A549 (cell line): ENCODE data around the gene GMEB2. TPM values are rescaled to one million over a fixed set of nuclear protein-coding genes. Genes with fewer than 3 reads are reported as not detected.

Experiments
- ATAC-seq, 2 experiments: fragments of 200-7000 bp in 1 of 2; fragments of >200 bp in 1 of 2; cut with Nextera tagmentation in 1 of 2; cut with Tn5 transposase in 1 of 2; 3 replicates each; pipeline versions ENCODE4 v1.8.0 to v1.9.1; 2018 to 2020; ENCODE audit warnings: mild to moderate bottlenecking in 1 of 2, moderate library complexity in 1 of 2
- CTCF ChIA-PET: fragments of 300-600 bp; sonication (Branson Sonifier 250); formaldehyde crosslinking; extraction: SDS; loops from one replicate; lab custom pipeline; 2021; ENCODE audit warnings: antibody characterized with exemption, inconsistent platforms; lab: Yijun Ruan, JAX
- POLR2A ChIA-PET: fragments of 350-600 bp; formaldehyde crosslinking; extraction: SDS; loops from one replicate; lab custom pipeline; 2021; ENCODE audit warnings: antibody characterized with exemption, inconsistent platforms; lab: Yijun Ruan, JAX
- DNase-seq, 2 experiments: peaks; one replicate each; pipeline versions ENCODE4 v3.0.0 to v3.0.0-alpha.2; 2011 to 2016; ENCODE audit warnings: low read depth in 1 of 2, low spot score in 1 of 2
- FAIRE-seq: peaks from 2 replicates; lab custom pipeline; 2011; peaks lifted over from hg19 to GRCh38; lab: Jason Lieb, UNC
- H3K27ac ChIP-seq, 2 experiments: fragments of >200 bp; sonication (Bioruptor Twin); formaldehyde crosslinking; 3 replicates each; pipeline ENCODE4 v1.5.1; 2016 to 2017
- H3K4me1 ChIP-seq: fragments of >200 bp; sonication (Bioruptor Twin); formaldehyde crosslinking; 3 replicates; pipeline ENCODE4 v1.6.1; 2016
- H3K4me2 ChIP-seq: fragments of >200 bp; sonication (Bioruptor Twin); formaldehyde crosslinking; 3 replicates; pipeline ENCODE4 v1.6.1; 2016
- H3K4me3 ChIP-seq: fragments of >200 bp; sonication (Bioruptor Twin); formaldehyde crosslinking; 3 replicates; pipeline ENCODE4 v1.5.1; 2016
- H3K9me3 ChIP-seq: fragments of >200 bp; sonication (Bioruptor Twin); formaldehyde crosslinking; 3 replicates; pipeline ENCODE4 v1.6.1; 2016
- CBX2 ChIP-seq: fragments of 200-600 bp; sonication (generic); IDR thresholded peaks from 2 replicates; pipeline ENCODE4 v1.6.1; 2016; ENCODE audit warnings: low read depth, mild to moderate bottlenecking, borderline replicate concordance
- CEBPB ChIP-seq, 2 experiments: fragments of >200 bp in 1 of 2; sonication (Bioruptor Twin) in 1 of 2; formaldehyde crosslinking in 1 of 2; IDR thresholded peaks; 2 replicates each; pipeline ENCODE4 v1.6.1; 2012 to 2016
- CHD2 ChIP-seq: fragments of 150-350 bp; IDR thresholded peaks from 2 replicates; pipeline ENCODE4 v1.6.1; 2014; ENCODE audit warnings: low read length; ENCODE audit not compliant: partially characterized antibody
- CHD4 ChIP-seq: fragments of 200-600 bp; sonication (generic); IDR thresholded peaks from 2 replicates; pipeline ENCODE4 v1.6.1; 2016; ENCODE audit warnings: antibody characterized with exemption, mild to moderate bottlenecking, borderline replicate concordance
- FOSL2 ChIP-seq, 2 experiments: fragments of 450-650 bp in 1 of 2; fragments of >200 bp in 1 of 2; sonication (Bioruptor Twin) in 1 of 2; formaldehyde crosslinking; IDR thresholded peaks; 2 replicates each; pipeline versions ENCODE4 v1.5.0 to v1.6.1; 2016 to 2020; ENCODE audit warnings: mild to moderate bottlenecking in 1 of 2, moderate library complexity in 1 of 2
- HOXA7 ChIP-seq: fragments of 250-450 bp; sonication (Bioruptor Pico); IDR thresholded peaks from 2 replicates; pipeline ENCODE4 v1.5.0; 2020; ENCODE audit warnings: mild to moderate bottlenecking, moderate library complexity
- HOXB5 ChIP-seq: fragments of 250-450 bp; sonication (Bioruptor Pico); IDR thresholded peaks from 2 replicates; pipeline ENCODE4 v1.5.0; 2020; ENCODE audit warnings: mild to moderate bottlenecking, moderate library complexity
- JUN ChIP-seq, 2 experiments: fragments of >200 bp; sonication (Bioruptor Twin); formaldehyde crosslinking; IDR thresholded peaks; 2 replicates in 1 of 2; 3 replicates in 1 of 2; pipeline ENCODE4 v1.6.1; 2016 to 2017
- JUNB ChIP-seq: fragments of >200 bp; sonication (Bioruptor Twin); formaldehyde crosslinking; IDR thresholded peaks from 2 replicates; pipeline ENCODE4 v1.6.1; 2016
- MAFK ChIP-seq: fragments of 450-650 bp; IDR thresholded peaks from 2 replicates; pipeline ENCODE4 v1.6.1; 2014; ENCODE audit not compliant: partially characterized antibody
- MAZ ChIP-seq: fragments of 150-350 bp; IDR thresholded peaks from 2 replicates; pipeline ENCODE4 v1.6.1; 2014; ENCODE audit warnings: antibody characterized with exemption, low read depth, low read length, borderline replicate concordance
- NFE2L2 ChIP-seq: fragments of 150-350 bp; conservative IDR thresholded peaks from 2 replicates; pipeline ENCODE4 v1.6.1; 2014; ENCODE audit warnings: low read length
- NPAS2 ChIP-seq: fragments of 250-450 bp; sonication (Bioruptor Pico); IDR thresholded peaks from 2 replicates; pipeline ENCODE4 v1.8.0; 2022; ENCODE audit warnings: mild to moderate bottlenecking, moderate library complexity, borderline replicate concordance
- NR3C1 ChIP-seq: fragments of >200 bp; sonication (Bioruptor Twin); formaldehyde crosslinking; IDR thresholded peaks from 3 replicates; pipeline ENCODE4 v1.6.1; 2017
- PHF8 ChIP-seq: fragments of 200-600 bp; sonication (generic); IDR thresholded peaks from 2 replicates; pipeline ENCODE4 v1.6.1; 2016; ENCODE audit warnings: low read depth, mild to moderate bottlenecking, antibody characterized with exemption, moderate library complexity, borderline replicate concordance
- POLR2A ChIP-seq: IDR thresholded peaks from 2 replicates; pipeline ENCODE4 v1.6.1; 2012; ENCODE audit warnings: mild to moderate bottlenecking, low read length
- RNF2 ChIP-seq: fragments of 200-600 bp; sonication (generic); IDR thresholded peaks from 2 replicates; pipeline ENCODE4 v1.6.1; 2016; ENCODE audit warnings: low read depth, mild to moderate bottlenecking, antibody characterized with exemption, moderate library complexity, borderline replicate concordance
- SMC3 ChIP-seq: fragments of >200 bp; sonication (Bioruptor Twin); formaldehyde crosslinking; IDR thresholded peaks from 3 replicates; pipeline ENCODE4 v1.6.1; 2018; ENCODE audit warnings: inconsistent platforms
- SREBF2 ChIP-seq: fragments of 450-650 bp; IDR thresholded peaks from 2 replicates; pipeline ENCODE4 v1.6.1; 2014; ENCODE audit warnings: mild to moderate bottlenecking, moderate library complexity
- TFCP2L1 ChIP-seq: fragments of 250-450 bp; sonication (Bioruptor Pico); IDR thresholded peaks from 2 replicates; pipeline ENCODE4 v1.5.0; 2021; ENCODE audit warnings: mild to moderate bottlenecking
- TP53 ChIP-seq: fragments of 250-450 bp; sonication (Bioruptor Pico); IDR thresholded peaks from 2 replicates; pipeline ENCODE4 v1.5.0; 2021; ENCODE audit warnings: mild to moderate bottlenecking, moderate library complexity
- ZFP36 ChIP-seq: fragments of 450-650 bp; IDR thresholded peaks from 2 replicates; pipeline ENCODE4 v1.6.1; 2014; ENCODE audit warnings: borderline replicate concordance; ENCODE audit not compliant: partially characterized antibody
- ZNF302 ChIP-seq: fragments of 250-450 bp; sonication (Bioruptor Pico); IDR thresholded peaks from 2 replicates; pipeline ENCODE4 v1.9.0; 2021; ENCODE audit warnings: inconsistent platforms, mild to moderate bottlenecking, moderate library complexity
- ZSCAN20 ChIP-seq: fragments of 250-450 bp; sonication (Bioruptor Pico); IDR thresholded peaks from 2 replicates; pipeline ENCODE4 v1.8.0; 2022; ENCODE audit warnings: mild to moderate bottlenecking, moderate library complexity
- WGBS: methylation state at CpG from one replicate; pipeline ENCODE4 v1.1.6; 2017; ENCODE audit errors: missing lambda C conversion rate; 5-methylcytosine and 5-hydroxymethylcytosine counted together
- polyA plus RNA-seq, 4 experiments: library from polyadenylated mRNA; depleted of rRNA in 3 of 4; stranded (reverse); fragments of >200 nt; fragmentation: RNase III in 1 of 4; extraction: RNeasy Plus Mini Kit Qiagen cat#74134 plus additional on column Dnase treatment in 1 of 4; gene quantifications; 2 replicates in 3 of 4; 3 replicates in 1 of 4; pipeline ENCODE4 v1.2.3, GENCODE V29; 2011 to 2017
- TF ChIP-seq, protein P1 (sequence below): fragments of >200 bp; sonication (Bioruptor Twin); formaldehyde crosslinking; IDR thresholded peaks from 3 replicates; pipeline ENCODE4 v1.6.1; 2016
- TF ChIP-seq, protein P2 (sequence below): fragments of 150-350 bp; IDR thresholded peaks from 2 replicates; pipeline ENCODE4 v1.6.1; 2014; ENCODE audit warnings: low read depth, mild to moderate bottlenecking, low read length
- TF ChIP-seq, protein P3 (sequence below): IDR thresholded peaks from 2 replicates; pipeline ENCODE4 v1.6.1; 2012
- TF ChIP-seq, protein P4 (sequence below): IDR thresholded peaks from 2 replicates; pipeline ENCODE4 v1.6.1; 2012; ENCODE audit warnings: low read depth, borderline replicate concordance

The GMEB2 gene
- polyA plus RNA-seq, 2 of the 4 experiments (the other 2 are of a cell fraction), result 6.5 to 6.8 TPM

DNA sequence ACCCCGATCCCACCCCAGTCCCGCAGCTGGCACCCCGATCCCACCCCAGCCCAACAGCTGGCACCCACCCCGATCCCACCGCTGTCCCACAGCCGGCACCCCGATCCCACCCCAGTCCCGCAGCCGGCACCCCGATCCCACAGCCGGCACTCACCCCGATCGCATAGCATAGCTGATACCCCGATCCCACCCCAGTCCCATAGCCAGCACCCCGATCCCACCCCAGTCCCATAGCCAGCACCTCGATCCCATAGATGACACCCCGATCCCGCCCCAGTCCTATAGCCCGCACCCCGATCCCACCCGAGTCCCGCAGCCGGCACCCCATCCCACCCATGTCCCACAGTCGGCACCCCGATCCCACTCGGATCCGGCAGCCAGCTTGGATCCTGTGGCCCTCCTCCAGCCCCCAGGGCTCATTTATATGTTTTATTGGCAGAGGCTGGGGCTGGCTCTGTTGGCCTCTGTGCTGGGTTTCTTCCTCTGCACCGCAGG, 897 bp upstream of the GMEB2 start:
- ATAC-seq, result peak; percentile 32 to 66; a peak in 5 of 6 replicates
- peak overlapping the region; percentile 99 for H3K4me2 ChIP-seq

DNA sequence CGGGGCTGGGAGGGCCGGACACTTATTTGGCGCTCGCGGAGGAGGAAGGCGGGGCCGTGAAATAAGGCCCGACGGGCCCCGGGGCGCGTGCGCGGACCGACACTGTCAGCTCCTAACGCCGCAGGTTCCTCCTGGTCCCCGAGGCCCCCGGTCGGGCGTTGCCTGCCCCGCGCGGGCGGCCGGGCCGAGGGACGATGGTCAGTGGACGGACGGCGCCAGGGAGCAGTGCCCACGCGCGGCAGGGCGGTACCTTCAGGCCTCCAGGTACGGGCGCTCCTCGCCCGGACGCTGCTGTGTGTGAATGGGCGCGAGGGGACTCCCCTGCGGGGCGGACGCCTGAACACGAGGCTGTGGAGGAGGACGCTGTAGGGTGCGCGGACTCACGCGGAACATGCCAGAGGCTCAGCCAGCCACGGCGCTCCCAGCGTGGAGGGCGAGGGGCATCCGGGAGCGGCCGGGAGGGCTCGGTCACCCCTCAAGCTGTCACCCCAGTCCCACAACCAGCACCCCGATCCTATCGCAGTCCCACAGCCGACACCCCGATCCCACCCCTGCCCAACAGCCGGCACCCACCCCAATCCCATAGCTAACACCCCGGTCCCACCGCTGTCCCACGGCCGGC, 339 bp upstream of the GMEB2 start:
- H3K4me1 ChIP-seq, result peaks cover 9% of the 10 kb centered on the region
- ATAC-seq, result peak; percentile 79 to 86
- POLR2A ChIA-PET, result interaction anchor here (0.5 to 1.5 kb wide), 11 partner anchors 8 to 353 kb away, joined by 3 to 18 read pairs (median 4); partner anchors contain the start of genes ARFRP1, HELZ2, PTK6 and RTEL1
- WGBS, result 0% methylated on average over 15 of the region's 68 CpGs
- TF ChIP-seq, protein P1, sequence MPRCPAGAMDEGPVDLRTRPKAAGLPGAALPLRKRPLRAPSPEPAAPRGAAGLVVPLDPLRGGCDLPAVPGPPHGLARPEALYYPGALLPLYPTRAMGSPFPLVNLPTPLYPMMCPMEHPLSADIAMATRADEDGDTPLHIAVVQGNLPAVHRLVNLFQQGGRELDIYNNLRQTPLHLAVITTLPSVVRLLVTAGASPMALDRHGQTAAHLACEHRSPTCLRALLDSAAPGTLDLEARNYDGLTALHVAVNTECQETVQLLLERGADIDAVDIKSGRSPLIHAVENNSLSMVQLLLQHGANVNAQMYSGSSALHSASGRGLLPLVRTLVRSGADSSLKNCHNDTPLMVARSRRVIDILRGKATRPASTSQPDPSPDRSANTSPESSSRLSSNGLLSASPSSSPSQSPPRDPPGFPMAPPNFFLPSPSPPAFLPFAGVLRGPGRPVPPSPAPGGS, result peak; percentile 8; the same call in 1 of the 3 replicates
- TF ChIP-seq PHF8 (peak; percentile 69; the same call in 1 of the 2 replicates), POLR2A (peak; percentile 73), SREBF2 (0 out of 2 replicates have a peak, but pooled peaks have one; percentile 22), NPAS2 (CRISPR knock-in tag) (no peak), SMC3 (no peak), JUN (IDR thresholded peaks at IDR 0.05) (peak in 1 of 2 experiments; percentile 65; a peak in 3 of 5 replicates), HOXB5 (CRISPR knock-in tag) (no peak), TFCP2L1 (CRISPR knock-in tag) (peak; percentile 38; the same call in 1 of the 2 replicates), TP53 (CRISPR knock-in tag) (peak; percentile 71; the same call in 1 of the 2 replicates)
- TF ChIP-seq, protein P2, sequence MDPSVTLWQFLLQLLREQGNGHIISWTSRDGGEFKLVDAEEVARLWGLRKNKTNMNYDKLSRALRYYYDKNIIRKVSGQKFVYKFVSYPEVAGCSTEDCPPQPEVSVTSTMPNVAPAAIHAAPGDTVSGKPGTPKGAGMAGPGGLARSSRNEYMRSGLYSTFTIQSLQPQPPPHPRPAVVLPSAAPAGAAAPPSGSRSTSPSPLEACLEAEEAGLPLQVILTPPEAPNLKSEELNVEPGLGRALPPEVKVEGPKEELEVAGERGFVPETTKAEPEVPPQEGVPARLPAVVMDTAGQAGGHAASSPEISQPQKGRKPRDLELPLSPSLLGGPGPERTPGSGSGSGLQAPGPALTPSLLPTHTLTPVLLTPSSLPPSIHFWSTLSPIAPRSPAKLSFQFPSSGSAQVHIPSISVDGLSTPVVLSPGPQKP, result no peak
- TF ChIP-seq, protein P3, sequence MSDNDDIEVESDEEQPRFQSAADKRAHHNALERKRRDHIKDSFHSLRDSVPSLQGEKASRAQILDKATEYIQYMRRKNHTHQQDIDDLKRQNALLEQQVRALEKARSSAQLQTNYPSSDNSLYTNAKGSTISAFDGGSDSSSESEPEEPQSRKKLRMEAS, result peak; percentile 81
- TF ChIP-seq, protein P4, sequence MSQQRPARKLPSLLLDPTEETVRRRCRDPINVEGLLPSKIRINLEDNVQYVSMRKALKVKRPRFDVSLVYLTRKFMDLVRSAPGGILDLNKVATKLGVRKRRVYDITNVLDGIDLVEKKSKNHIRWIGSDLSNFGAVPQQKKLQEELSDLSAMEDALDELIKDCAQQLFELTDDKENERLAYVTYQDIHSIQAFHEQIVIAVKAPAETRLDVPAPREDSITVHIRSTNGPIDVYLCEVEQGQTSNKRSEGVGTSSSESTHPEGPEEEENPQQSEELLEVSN, result peak; percentile 75; the same call in 1 of the 2 replicates
- TF ChIP-seq, all 56 proteins: peak for 9
- CTCF ChIA-PET, result interaction anchor here (1.0 kb wide), 1 partner anchor 91 kb away, joined by 3 read pairs; no protein-coding TSS in a partner anchor
- Histone ChIP-seq H3K9me3 (no peaks in the 10 kb centered on the region), H3K27ac (peak overlapping the region; percentile 97 to 100), H3K4me2 (peak overlapping the region; percentile 99), H3K4me3 (peak overlapping the region; percentile 97)
- FAIRE-seq (no peak), DNase-seq (peak; percentile 94 to 97)

More for the DNA sequence above, 897 bp upstream of the GMEB2 start:
- FAIRE-seq (no peak), DNase-seq (no peak)
- ChIA-PET CTCF (interaction anchor here (1.0 kb wide), 1 partner anchor 91 kb away, joined by 3 read pairs; no protein-coding TSS in a partner anchor), POLR2A (interaction anchor here (1.2 to 1.5 kb wide), 4 partner anchors 14 to 237 kb away, joined by 4 to 18 read pairs (median 7); partner anchors contain the start of genes PTK6 and TPD52L2)
- peaks cover 9% of the 10 kb centered on the region for H3K4me1 ChIP-seq
- H3K9me3 ChIP-seq, result no peaks in the 10 kb centered on the region
- peak overlapping the region; percentile 97 to 100 for H3K27ac ChIP-seq
- WGBS, result 7% methylated on average over 3 of the region's 28 CpGs
- TF ChIP-seq MAFK, result no peak
- no peak for TF ChIP-seq TP53 (CRISPR knock-in tag)
- TF ChIP-seq SMC3, result no peak
- TF ChIP-seq CBX2, result no peak
- TF ChIP-seq ZSCAN20 (CRISPR knock-in tag), result no peak
- no peak for TF ChIP-seq MAZ
- TF ChIP-seq CHD4, result no peak
- TF ChIP-seq ZFP36, result no peak
- no peak for TF ChIP-seq FOSL2 (IDR thresholded peaks at IDR 0.05)
- no peak for TF ChIP-seq FOSL2 (CRISPR knock-in tag; IDR thresholded peaks at IDR 0.05)
- no peak for TF ChIP-seq JUNB
- no peak for TF ChIP-seq HOXA7
- TF ChIP-seq JUN (IDR thresholded peaks at IDR 0.05), result no peak
- no peak for TF ChIP-seq CHD2
- no peak for TF ChIP-seq ZNF302 (CRISPR knock-in tag)
- TF ChIP-seq NFE2L2, result no peak
- no peak for TF ChIP-seq CEBPB (IDR thresholded peaks at IDR 0.05)
- no peak for TF ChIP-seq NR3C1
- no peak for TF ChIP-seq RNF2
- H3K4me3 ChIP-seq, result peak overlapping the region; percentile 97
